ENCODE results near the gene BTNL9.

- TF ChIP-seq CTCF (IDR thresholded peaks at IDR 0.05): no peak
- no peak for TF ChIP-seq EZH2 (IDR thresholded peaks at IDR 0.05)
Observed at GRCh38 chr5:181099602-181100086, 59.6 kb downstream of the BTNL9 start.
